Posterior vena cava (tissue), 2 donors: ENCODE data around the gene RASD1. TPM values are rescaled to one million over a fixed set of nuclear protein-coding genes. Genes with fewer than 3 reads are reported as not detected.
"Not testable (repeated sequence)": the region's sequence is repeated elsewhere in the genome, so short reads cannot be mapped to it uniquely, and the experiment has no call there.

Experiments
- DNase-seq: peaks from one replicate; pipeline ENCODE4 v3.0.0-alpha.2; 2020; ENCODE audit warnings: low spot score
- intact Hi-C, 2 donors: fragments of 100-400 bp; cut with DNase I; formaldehyde crosslinking; loops; one replicate each; pipeline versions ENCODE4 v1.14.1 to v1.14.2; 2022 to 2023
- total RNA-seq, 2 donors: library from RNA; stranded (reverse); fragmentation: NEBNext Ultra II Directional; extraction: Animal tissue kit (Norgen Biotek cat#: 25700); gene quantifications; one replicate each; pipeline ENCODE4 v1.2.1, GENCODE V29; 2021
- donor health status: DM: yes; HTN: yes; CAD: no.
- donor health status: DM: yes; HTN: yes; CAD: no.

The RASD1 gene
- total RNA-seq, 2 donors from 2014 or later = 7.4 to 40.3 TPM

DNA sequence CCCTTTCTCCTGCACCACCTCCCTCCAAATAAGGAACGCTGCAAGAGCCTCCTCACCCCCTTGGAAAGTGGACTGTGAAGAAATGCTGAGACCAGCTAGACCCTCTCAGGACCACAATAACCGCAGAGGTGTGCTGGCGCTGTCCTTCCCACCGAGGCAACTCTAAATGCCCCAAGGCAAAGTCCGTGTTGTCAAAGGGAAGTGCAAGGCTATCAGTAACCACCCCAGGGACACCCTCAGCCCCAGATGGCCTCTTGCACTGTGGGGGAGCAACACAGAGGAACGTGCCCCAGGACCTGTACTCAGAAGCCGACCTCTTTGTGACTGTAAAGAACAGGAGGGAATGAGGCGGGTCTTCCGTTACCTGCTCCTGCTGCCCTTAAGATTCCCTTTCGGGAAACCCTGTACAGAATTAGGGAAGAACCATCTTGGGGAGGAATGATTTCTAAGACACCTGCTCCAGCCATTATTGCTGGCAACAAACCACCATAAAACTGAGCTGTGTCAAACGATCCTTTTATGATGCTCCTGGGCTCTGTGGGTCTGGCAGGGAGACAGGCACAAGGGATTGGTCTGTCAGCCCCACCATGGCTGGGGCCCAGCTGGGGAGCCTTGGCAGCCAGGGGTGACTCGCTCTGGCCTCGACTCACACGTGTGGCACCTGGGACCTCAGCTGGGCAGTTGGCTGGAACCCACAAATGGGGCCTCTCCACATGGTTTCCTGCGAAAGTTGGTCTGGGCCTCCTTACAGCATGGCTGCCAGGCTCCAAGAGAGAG is 34.0 kb downstream of the RASD1 start:
- intact Hi-C loops = no loop called here
- DNase-seq = no peak

- DNase-seq = no peak
- intact Hi-C loops = no loop called here
Measured at GRCh38 chr17:17460038-17460437, 36.2 kb downstream of the RASD1 start.

- no peak for DNase-seq
- intact Hi-C loops = no loop called here
Measured at GRCh38 chr17:17457680-17458079, 38.5 kb downstream of the RASD1 start.

GRCh38 chr17:17456251-17456650 is 39.9 kb downstream of the RASD1 start:
- intact Hi-C loops = no loop called here
- DNase-seq = no peak

- intact Hi-C loops = no loop called here
- no peak for DNase-seq
Measured at GRCh38 chr17:17455173-17455572, 41.0 kb downstream of the RASD1 start.

GRCh38 chr17:17454700-17455099 is 41.5 kb downstream of the RASD1 start:
- DNase-seq, intact Hi-C loops: not testable (repeated sequence)

- intact Hi-C loops = no loop called here
- no peak for DNase-seq
Measured at GRCh38 chr17:17454276-17454675, 41.9 kb downstream of the RASD1 start.

- no peak for DNase-seq
- intact Hi-C loops = no loop called here
Measured at GRCh38 chr17:17453088-17453487, 43.1 kb downstream of the RASD1 start.

GRCh38 chr17:17448723-17449122 is 47.5 kb downstream of the RASD1 start:
- intact Hi-C loops = no loop called here
- no peak for DNase-seq

DNA sequence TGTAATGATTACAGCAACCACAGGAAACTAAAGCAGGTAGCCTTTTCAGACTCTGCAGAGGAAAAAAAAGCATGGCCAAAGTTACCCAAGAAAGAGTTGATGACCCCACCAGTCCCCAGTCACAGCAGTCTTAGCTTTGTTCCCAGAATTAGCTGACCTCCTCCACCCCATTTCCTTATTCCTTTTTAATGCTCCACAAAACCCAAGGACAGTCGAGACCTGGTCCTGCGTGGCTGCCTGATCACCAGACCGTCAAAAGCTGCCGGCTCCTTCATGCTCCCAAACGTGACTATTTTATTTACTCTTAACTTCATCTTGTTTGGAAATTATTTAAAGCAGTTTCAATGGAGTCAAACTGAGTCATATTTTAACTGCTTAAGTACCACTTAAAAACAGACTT is 48.1 kb downstream of the RASD1 start:
- no peak for DNase-seq
- intact Hi-C loops = no loop called here

DNA sequence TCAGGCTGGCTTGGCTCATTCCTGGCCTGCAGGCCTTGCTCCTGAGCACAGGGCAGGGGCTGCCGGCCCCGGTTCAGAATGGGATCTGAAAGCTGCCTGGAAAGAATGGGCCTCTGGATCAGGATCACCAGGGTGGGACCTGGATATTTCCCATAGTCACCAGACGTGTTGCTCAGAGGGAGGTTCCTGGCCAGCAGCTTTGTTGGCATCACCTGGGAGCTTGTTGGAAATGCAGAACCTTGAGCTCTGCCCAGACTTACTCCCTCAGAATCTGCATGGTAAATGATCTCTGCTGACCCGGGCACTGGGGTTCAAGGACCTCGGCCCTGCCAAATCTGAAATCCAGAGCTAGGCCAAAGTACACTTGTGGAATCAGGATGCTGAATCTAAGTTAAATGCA is 48.9 kb downstream of the RASD1 start:
- intact Hi-C loops = no loop called here
- DNase-seq = peak; percentile 40

GRCh38 chr17:17446666-17447155 is 49.5 kb downstream of the RASD1 start:
- DNase-seq = peak; percentile 70
- intact Hi-C loops = no loop called here

- intact Hi-C loops = no loop called here
- DNase-seq = peak; percentile 78
Measured at GRCh38 chr17:17445925-17446665, 50.1 kb downstream of the RASD1 start.

- intact Hi-C loops = no loop called here
- DNase-seq = peak; percentile 62
Measured at GRCh38 chr17:17445296-17445924, 50.8 kb downstream of the RASD1 start.

Other genes with a start within 250 kb of the RASD1 start
- gene COPS3, start 215.1 kb downstream of the RASD1 start, total RNA-seq = 10 to 100 TPM; 45.3 to 54.6 TPM
- gene NT5M, start 193.0 kb downstream of the RASD1 start, total RNA-seq = 1 to 10 TPM; 2.8 to 3.0 TPM
- 1 to 10 TPM; 7.0 to 8.8 TPM for gene MED9, start 19.4 kb downstream of the RASD1 start, total RNA-seq
- gene PEMT, start 95.3 kb upstream of the RASD1 start, total RNA-seq = 10 to 100 TPM; 25.6 to 26.0 TPM
- 10 to 100 TPM; 25.6 to 36.5 TPM for gene RAI1, start 185.1 kb upstream of the RASD1 start, total RNA-seq